Right lobe of liver (tissue), 6 donors: ENCODE data around the gene CD300A. TPM values are rescaled to one million over a fixed set of nuclear protein-coding genes. Genes with fewer than 3 reads are reported as not detected.

Experiments used
- ATAC-seq, 4 donors: fragments of 200-7000 bp; cut with Tn5 transposase; one replicate each; pipeline ENCODE4 v1.9.1; 2020; ENCODE audit warnings: mild to moderate bottlenecking in 4 of 4, moderate library complexity in 4 of 4
- DNase-seq, 3 donors: peaks; one replicate each; pipeline ENCODE4 v3.0.0-alpha.2; 2020
- H3K27ac ChIP-seq, 3 donors: fragments of 200-600 bp; one replicate each; pipeline ENCODE4 v1.8.0; 2022
- H3K27me3 ChIP-seq, 2 donors: fragments of 200-600 bp; one replicate each; pipeline ENCODE4 v1.8.0; 2022
- H3K36me3 ChIP-seq, 4 donors: fragments of 200-600 bp; sonication (generic) in 1 of 4; one replicate each; pipeline versions ENCODE4 v1.5.1 to v1.8.0; 2017 to 2022; ENCODE audit warnings: control low read depth in 1 of 4
- H3K4me1 ChIP-seq, 4 donors: fragments of 200-600 bp; sonication (generic) in 1 of 4; one replicate each; pipeline versions ENCODE4 v1.5.1 to v1.8.0; 2017 to 2022; ENCODE audit warnings: control low read depth in 1 of 4
- H3K4me3 ChIP-seq, 3 donors: fragments of 200-600 bp; one replicate each; pipeline ENCODE4 v1.8.0; 2022
- H3K9me3 ChIP-seq, 4 donors: fragments of 200-600 bp; sonication (generic) in 1 of 4; one replicate each; pipeline versions ENCODE4 v1.5.1 to v1.8.0; 2017 to 2022; ENCODE audit warnings: control low read depth in 1 of 4
- POLR2A ChIP-seq: fragments of 450-650 bp; IDR thresholded peaks from one replicate; pipeline ENCODE4 v1.6.1; 2017; ENCODE audit warnings: antibody characterized with exemption, mild to moderate bottlenecking
- WGBS: methylation state at CpG from one replicate; pipeline ENCODE4 v1.1.6; 2018; ENCODE audit warnings: low coverage, low lambda C conversion rate; ENCODE audit not compliant: insufficient coverage; ENCODE audit errors: missing lambda C conversion rate; 5-methylcytosine and 5-hydroxymethylcytosine counted together
- intact Hi-C, 2 donors: fragments of 100-400 bp; cut with DNase I; formaldehyde crosslinking; loops; one replicate each; pipeline versions ENCODE4 v1.11.2 to v1.14.1; 2022
- total RNA-seq, 6 experiments: library from RNA; depleted of rRNA in 2 of 6; stranded (reverse); fragments of >200 nt in 2 of 6; fragmentation: NEBNext Ultra II Directional in 3 of 6; extraction: Animal tissue kit (Norgen Biotek cat#: 25700) in 3 of 6; gene quantifications; one replicate each; pipeline versions ENCODE4 v1.1.0 to v1.2.4, GENCODE V29; 2016 to 2023
- TF ChIP-seq, protein P1 (sequence below), 4 donors: fragments of 200-600 bp in 3 of 4; fragments of 450-650 bp in 1 of 4; IDR thresholded peaks; one replicate each; pipeline versions ENCODE4 v1.5.1 to v1.8.0; 2016 to 2022; ENCODE audit warnings: antibody characterized with exemption in 4 of 4, mild to moderate bottlenecking in 2 of 4
- donor health status: DM: no; HTN: yes; CAD: no.
- donor health status: DM: no; HTN: no; CAD: no.
- donor health status: DM: no; HTN: no; CAD: no.
- donor health status: DM: no; HTN: yes; CAD: no.
- donor health status: DM: no; HTN: yes; CAD: no.

The CD300A gene
- total RNA-seq, 6 experiments from 2014 or later = 4.8 to 16.6 (median 6.6) TPM

DNA sequence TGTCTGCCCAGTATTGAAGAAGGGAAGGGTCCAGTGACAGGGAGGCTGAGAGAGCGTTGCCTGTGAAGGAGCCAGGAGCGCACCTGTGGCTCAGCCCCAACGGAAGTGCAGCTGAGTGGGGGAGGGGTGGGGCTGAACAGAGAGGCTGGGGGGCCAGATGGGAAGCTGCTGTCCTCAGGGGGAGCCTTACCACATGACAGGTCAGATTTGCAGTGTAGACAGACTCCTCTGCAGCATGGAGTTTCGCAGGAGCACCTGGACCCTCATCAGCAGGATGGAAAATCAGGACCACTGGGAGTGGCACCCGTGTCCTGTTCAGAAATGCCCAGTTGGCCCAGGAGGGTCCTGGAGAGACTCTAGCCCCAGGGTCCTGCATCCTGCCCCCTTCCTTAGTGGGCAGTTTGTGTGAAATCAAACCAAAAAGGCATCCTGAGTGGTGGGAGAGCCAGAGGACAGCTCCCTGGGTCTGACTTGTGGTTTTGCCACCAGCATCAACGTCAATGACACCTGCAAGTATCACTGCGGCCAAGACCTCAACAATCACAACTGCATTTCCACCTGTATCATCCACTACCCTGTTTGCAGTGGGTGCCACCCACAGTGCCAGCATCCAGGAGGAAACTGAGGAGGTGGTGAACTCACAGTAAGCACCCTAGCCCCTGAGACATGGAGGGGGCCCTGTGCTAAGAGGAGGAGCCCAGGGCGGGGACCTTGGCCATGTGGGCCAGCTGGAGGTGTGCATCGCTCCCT is 7.8 kb downstream of the CD300A start:
- no peaks in the 10 kb centered on the region for H3K9me3 ChIP-seq
- TF ChIP-seq POLR2A = no peak
- TF ChIP-seq, protein P1, sequence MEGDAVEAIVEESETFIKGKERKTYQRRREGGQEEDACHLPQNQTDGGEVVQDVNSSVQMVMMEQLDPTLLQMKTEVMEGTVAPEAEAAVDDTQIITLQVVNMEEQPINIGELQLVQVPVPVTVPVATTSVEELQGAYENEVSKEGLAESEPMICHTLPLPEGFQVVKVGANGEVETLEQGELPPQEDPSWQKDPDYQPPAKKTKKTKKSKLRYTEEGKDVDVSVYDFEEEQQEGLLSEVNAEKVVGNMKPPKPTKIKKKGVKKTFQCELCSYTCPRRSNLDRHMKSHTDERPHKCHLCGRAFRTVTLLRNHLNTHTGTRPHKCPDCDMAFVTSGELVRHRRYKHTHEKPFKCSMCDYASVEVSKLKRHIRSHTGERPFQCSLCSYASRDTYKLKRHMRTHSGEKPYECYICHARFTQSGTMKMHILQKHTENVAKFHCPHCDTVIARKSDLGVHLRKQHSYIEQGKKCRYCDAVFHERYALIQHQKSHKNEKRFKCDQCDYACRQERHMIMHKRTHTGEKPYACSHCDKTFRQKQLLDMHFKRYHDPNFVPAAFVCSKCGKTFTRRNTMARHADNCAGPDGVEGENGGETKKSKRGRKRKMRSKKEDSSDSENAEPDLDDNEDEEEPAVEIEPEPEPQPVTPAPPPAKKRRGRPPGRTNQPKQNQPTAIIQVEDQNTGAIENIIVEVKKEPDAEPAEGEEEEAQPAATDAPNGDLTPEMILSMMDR (IDR thresholded peaks at IDR 0.05) = no peak
- no peaks in the 10 kb centered on the region for H3K36me3 ChIP-seq
- intact Hi-C loops = no loop called here
- H3K4me3 ChIP-seq = no peak overlapping the region
- peaks cover 0 to 2% (median 0%) of the 10 kb centered on the region in 4 donors for H3K4me1 ChIP-seq
- ATAC-seq = peak in 2 of 4 donors; percentile 11 to 30
- no peaks in the 10 kb centered on the region for H3K27me3 ChIP-seq
- no peak overlapping the region for H3K27ac ChIP-seq
- no peak for DNase-seq
- 90% methylated on average over 2 of the region's 9 CpGs for WGBS

DNA sequence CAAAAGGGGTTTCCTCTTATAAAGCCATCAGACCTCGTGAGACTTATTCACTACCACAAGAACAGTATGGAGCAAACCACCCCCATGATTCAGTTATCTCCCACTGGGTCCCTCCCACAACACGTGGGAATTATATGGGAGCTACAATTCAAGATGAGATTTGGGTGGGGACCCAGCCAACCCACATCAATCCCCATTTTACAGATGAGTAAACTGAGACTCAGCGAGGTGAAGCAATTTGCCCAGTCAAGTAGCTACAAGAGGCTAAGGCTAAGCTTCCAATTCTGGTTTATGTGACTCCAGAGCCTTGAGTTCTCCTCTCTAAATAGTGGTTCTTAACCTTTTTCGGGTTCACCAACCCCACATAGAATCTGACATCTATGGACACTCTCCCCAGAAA is 8.8 kb downstream of the CD300A start:
- Histone ChIP-seq H3K4me3 (no peak overlapping the region), H3K36me3 (no peaks in the 10 kb centered on the region), H3K27ac (no peak overlapping the region), H3K27me3 (no peaks in the 10 kb centered on the region), H3K4me1 (peaks cover 0 to 3% (median 0%) of the 10 kb centered on the region in 4 donors), H3K9me3 (no peaks in the 10 kb centered on the region)
- DNase-seq (no peak), ATAC-seq (no peak)
- TF ChIP-seq, protein P1 (IDR thresholded peaks at IDR 0.05) = no peak
- TF ChIP-seq POLR2A = no peak
- intact Hi-C loops = no loop called here
- 93% methylated on average over 3 of the region's 4 CpGs for WGBS

DNA sequence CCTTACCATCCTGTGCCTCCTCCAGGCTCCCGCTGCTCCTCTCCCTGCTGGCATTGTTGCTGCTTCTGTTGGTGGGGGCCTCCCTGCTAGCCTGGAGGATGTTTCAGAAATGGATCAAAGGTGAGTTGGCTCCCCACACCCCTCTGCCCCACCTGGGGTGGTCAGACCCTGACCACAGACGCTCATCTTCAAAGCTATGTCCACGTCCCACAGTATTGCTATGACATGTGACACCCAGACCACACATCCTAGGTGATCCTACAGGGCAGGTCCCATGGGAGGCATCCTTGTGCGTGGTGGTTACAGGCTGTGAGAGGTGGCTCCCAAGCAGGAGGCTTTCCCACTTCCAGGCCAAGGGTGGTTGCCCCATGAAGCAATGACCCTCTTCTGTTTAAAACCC is 11.0 kb downstream of the CD300A start:
- no peak for ATAC-seq

DNA sequence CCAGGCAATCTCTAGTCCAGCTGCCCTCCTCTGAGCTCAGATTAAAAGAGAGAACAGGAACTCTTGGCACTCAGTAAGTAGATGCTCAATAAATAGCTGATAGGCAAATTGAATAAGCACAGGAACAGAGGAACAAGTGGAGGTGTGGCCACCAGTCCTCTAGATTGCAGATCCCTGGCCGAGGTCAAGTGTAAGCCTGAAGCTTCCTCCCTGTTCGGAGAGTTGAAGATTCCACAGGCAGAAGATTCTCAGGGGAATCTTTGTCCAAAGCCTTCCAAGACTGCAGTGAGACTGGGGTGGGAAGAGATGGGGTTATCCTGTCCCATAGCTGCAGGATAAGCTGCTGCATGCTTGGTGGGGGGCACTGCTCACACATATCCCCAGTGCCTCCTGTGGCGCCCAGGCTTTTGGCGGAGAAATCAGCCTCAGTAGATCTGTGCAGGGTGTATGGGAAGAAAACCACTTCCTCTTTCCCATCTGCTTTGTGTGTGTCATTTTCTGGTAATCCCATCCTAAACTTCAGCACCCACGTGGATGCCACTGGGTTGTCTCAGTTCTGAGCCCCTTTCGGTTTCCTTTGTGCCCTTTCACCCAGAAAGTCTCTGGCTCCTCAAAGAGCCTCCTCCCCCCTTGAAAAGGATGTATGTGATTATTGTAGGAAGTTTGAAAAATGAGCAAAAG is 12.1 kb downstream of the CD300A start:
- DNase-seq = no peak
- Histone ChIP-seq H3K4me3 (no peak overlapping the region), H3K36me3 (no peaks in the 10 kb centered on the region), H3K27me3 (no peaks in the 10 kb centered on the region), H3K9me3 (no peaks in the 10 kb centered on the region), H3K4me1 (peaks cover 0 to 3% (median 0%) of the 10 kb centered on the region in 4 donors), H3K27ac (peak overlapping the region in 1 of 3 donors; percentile 40)
- intact Hi-C loops = no loop called here
- peak; percentile 26 to 76 (median 60) for ATAC-seq
- TF ChIP-seq, protein P1 (IDR thresholded peaks at IDR 0.05) = no peak
- TF ChIP-seq POLR2A = no peak
- WGBS = 0% methylated on average over 3 of the region's 6 CpGs

More for the DNA sequence above, 11.0 kb downstream of the CD300A start:
- no peaks in the 10 kb centered on the region for H3K36me3 ChIP-seq
- H3K27ac ChIP-seq = no peak overlapping the region
- peaks cover 0 to 3% (median 0%) of the 10 kb centered on the region in 4 donors for H3K4me1 ChIP-seq
- TF ChIP-seq, protein P1 (IDR thresholded peaks at IDR 0.05) = no peak
- TF ChIP-seq POLR2A = no peak
- no peaks in the 10 kb centered on the region for H3K27me3 ChIP-seq
- DNase-seq = no peak
- H3K9me3 ChIP-seq = no peaks in the 10 kb centered on the region
- intact Hi-C loops = no loop called here
- H3K4me3 ChIP-seq = no peak overlapping the region
- WGBS = 50% methylated on average over 1 of the region's 4 CpGs
